ENCODE data around the gene BCL6. TPM values are rescaled to one million over a fixed set of nuclear protein-coding genes. Genes with fewer than 3 reads are reported as not detected.

BCL6 gene
- polyA plus RNA-seq, 3 donors = 33.2 to 349 (median 34.9) TPM

DNA sequence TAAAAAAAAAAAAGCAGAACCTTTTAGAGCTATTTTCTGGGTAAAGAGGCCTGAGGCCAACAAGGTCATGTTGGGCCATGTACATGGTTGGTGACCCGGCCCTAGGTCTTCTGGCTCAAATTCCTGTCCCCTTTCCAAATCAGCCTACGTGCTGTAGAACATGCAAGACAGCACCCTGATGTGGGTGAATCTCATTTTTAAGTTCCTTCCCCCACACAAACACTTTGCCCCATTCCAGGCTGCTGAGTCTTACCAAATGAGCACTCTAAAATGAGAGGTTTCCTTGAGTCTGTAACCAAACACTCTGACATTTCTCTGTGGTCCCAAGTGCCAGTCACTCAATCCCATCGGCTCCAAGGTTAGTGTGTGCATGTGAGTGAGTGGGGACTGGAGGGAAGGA lies 9.4 kb downstream of the BCL6 start:
- peaks cover 38 to 54% of the 10 kb centered on the region in 2 donors for H3K4me1 ChIP-seq (ENCODE audit: control insufficient read depth in 1 of 2, insufficient read depth in 2 of 2, low read length in 2 of 2)
- peak overlapping the region; percentile 6 to 99 for H3K27ac ChIP-seq (ENCODE audit: low read depth in 1 of 2, low read length in 2 of 2)
- peak overlapping the region in 1 of 3 experiments; percentile 96 for H3K4me3 ChIP-seq (replicated peaks in 1 of 3; ENCODE audit: low read depth in 2 of 3, low read length in 3 of 3)
- Mint-ChIP-seq H3K27ac (peak overlapping the region; percentile 64 to 100 (median 99)), H3K4me3 (peak overlapping the region in 1 of 2 donors; percentile 95), H3K9me3 (no peaks in the 10 kb centered on the region), H3K27me3 (ENCODE audit: low read depth in 3 of 3) (peaks cover 0 to 9% (median 3%) of the 10 kb centered on the region in 3 donors), H3K36me3 (peaks cover 67 to 69% of the 10 kb centered on the region in 2 donors), H3K4me1 (peaks cover 42% of the 10 kb centered on the region)
- no peaks in the 10 kb centered on the region for H3K27me3 ChIP-seq (ENCODE audit: control insufficient read depth in 2 of 2, insufficient read depth in 2 of 2, low read length in 2 of 2)
- DNase-seq = peak in 1 of 3 donors; percentile 19
- H2AFZ ChIP-seq (ENCODE audit: insufficient read depth, low read depth, low read length, poor library complexity, severe bottlenecking) = no peak overlapping the region
- H4K20me1 ChIP-seq (ENCODE audit: insufficient read depth, low read length) = peaks cover 99% of the 10 kb centered on the region
- no peaks in the 10 kb centered on the region for H3K9me3 ChIP-seq (replicated peaks in 1 of 2; ENCODE audit: control insufficient read depth in 1 of 2, insufficient read depth in 1 of 2, low read length in 2 of 2)
- H3K36me3 ChIP-seq (replicated peaks in 1 of 2; ENCODE audit: control insufficient read depth in 1 of 2, insufficient read depth in 2 of 2, low read length in 2 of 2) = peaks cover 41 to 48% of the 10 kb centered on the region in 2 donors
- TF ChIP-seq, protein P1, sequence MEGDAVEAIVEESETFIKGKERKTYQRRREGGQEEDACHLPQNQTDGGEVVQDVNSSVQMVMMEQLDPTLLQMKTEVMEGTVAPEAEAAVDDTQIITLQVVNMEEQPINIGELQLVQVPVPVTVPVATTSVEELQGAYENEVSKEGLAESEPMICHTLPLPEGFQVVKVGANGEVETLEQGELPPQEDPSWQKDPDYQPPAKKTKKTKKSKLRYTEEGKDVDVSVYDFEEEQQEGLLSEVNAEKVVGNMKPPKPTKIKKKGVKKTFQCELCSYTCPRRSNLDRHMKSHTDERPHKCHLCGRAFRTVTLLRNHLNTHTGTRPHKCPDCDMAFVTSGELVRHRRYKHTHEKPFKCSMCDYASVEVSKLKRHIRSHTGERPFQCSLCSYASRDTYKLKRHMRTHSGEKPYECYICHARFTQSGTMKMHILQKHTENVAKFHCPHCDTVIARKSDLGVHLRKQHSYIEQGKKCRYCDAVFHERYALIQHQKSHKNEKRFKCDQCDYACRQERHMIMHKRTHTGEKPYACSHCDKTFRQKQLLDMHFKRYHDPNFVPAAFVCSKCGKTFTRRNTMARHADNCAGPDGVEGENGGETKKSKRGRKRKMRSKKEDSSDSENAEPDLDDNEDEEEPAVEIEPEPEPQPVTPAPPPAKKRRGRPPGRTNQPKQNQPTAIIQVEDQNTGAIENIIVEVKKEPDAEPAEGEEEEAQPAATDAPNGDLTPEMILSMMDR (IDR thresholded peaks at IDR 0.05) = no peak
- intact Hi-C loops (cut with micrococcal nuclease) = loop anchor here (10.0 kb wide), 1 partner anchor 1089 kb away; no protein-coding TSS in a partner anchor
- no CpG with 5 or more reads among the region's 3 CpGs for WGBS (ENCODE audit: insufficient coverage)
- no peak overlapping the region for H3K9ac ChIP-seq (ENCODE audit: insufficient read depth, low read length, poor library complexity, severe bottlenecking)
- H3K4me2 ChIP-seq (replicated peaks; ENCODE audit: extremely low read depth, low read length, poor library complexity, severe bottlenecking) = no peak overlapping the region
- H3K79me2 ChIP-seq (ENCODE audit: insufficient read depth, low read length) = peaks cover 65% of the 10 kb centered on the region

DNA sequence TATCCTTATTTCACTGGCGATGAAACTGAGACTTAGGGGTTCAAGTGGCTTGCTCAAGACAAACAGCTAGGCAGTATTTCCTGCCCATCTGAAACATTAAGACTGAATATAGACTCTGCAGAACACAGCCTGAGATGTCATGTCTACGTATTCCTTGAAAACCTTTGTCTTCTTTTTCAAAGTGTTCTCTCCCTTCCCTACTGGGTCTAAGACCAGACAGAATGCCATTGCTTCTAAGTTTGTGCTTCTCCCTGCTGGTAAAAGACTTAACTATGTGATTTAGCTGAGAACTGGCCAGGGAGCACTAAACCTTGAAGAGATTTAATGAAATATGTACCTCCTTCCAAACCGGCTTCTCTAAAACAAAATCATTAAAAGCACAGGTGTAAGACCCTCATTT lies 9.9 kb downstream of the BCL6 start:
- WGBS (ENCODE audit: insufficient coverage) = 94% methylated on average over 2 of the region's 3 CpGs
- TF ChIP-seq, protein P1 (IDR thresholded peaks at IDR 0.05) = no peak
- intact Hi-C loops (cut with micrococcal nuclease) = loop anchor here (10.0 kb wide), 1 partner anchor 1089 kb away; no protein-coding TSS in a partner anchor
- Histone ChIP-seq H3K79me2 (ENCODE audit: insufficient read depth, low read length) (peaks cover 60% of the 10 kb centered on the region), H2AFZ (ENCODE audit: insufficient read depth, low read depth, low read length, poor library complexity, severe bottlenecking) (no peak overlapping the region), H3K9me3 (replicated peaks in 1 of 2; ENCODE audit: control insufficient read depth in 1 of 2, insufficient read depth in 1 of 2, low read length in 2 of 2) (no peaks in the 10 kb centered on the region), H3K27ac (ENCODE audit: low read depth in 1 of 2, low read length in 2 of 2) (peak overlapping the region in 1 of 2 donors; percentile 99), H4K20me1 (ENCODE audit: insufficient read depth, low read length) (peaks cover 99% of the 10 kb centered on the region), H3K4me2 (replicated peaks; ENCODE audit: extremely low read depth, low read length, poor library complexity, severe bottlenecking) (no peak overlapping the region), H3K27me3 (ENCODE audit: control insufficient read depth in 2 of 2, insufficient read depth in 2 of 2, low read length in 2 of 2) (no peaks in the 10 kb centered on the region), H3K4me3 (replicated peaks in 1 of 3; ENCODE audit: low read depth in 2 of 3, low read length in 3 of 3) (no peak overlapping the region), H3K9ac (ENCODE audit: insufficient read depth, low read length, poor library complexity, severe bottlenecking) (no peak overlapping the region), H3K36me3 (replicated peaks in 1 of 2; ENCODE audit: control insufficient read depth in 1 of 2, insufficient read depth in 2 of 2, low read length in 2 of 2) (peaks cover 45 to 53% of the 10 kb centered on the region in 2 donors), H3K4me1 (ENCODE audit: control insufficient read depth in 1 of 2, insufficient read depth in 2 of 2, low read length in 2 of 2) (peaks cover 33 to 49% of the 10 kb centered on the region in 2 donors)
- no peak overlapping the region for H3K4me3 Mint-ChIP-seq
- no peaks in the 10 kb centered on the region for H3K9me3 Mint-ChIP-seq
- H3K36me3 Mint-ChIP-seq = peaks cover 72 to 74% of the 10 kb centered on the region in 2 donors
- DNase-seq = no peak
- peaks cover 0 to 9% (median 3%) of the 10 kb centered on the region in 3 donors for H3K27me3 Mint-ChIP-seq (ENCODE audit: low read depth in 3 of 3)
- peaks cover 37% of the 10 kb centered on the region for H3K4me1 Mint-ChIP-seq
- peak overlapping the region in 5 of 7 donors; percentile 64 to 100 (median 100) for H3K27ac Mint-ChIP-seq

All from CD14-positive monocyte (primary cell).